ENCODE results near the gene CYREN.
A peak's percentile ranks its signal among the peaks of the same experiment; 100 is the strongest.
"Not testable (repeated sequence)": the region's sequence is repeated elsewhere in the genome, so short reads cannot be mapped to it uniquely, and the experiment has no call there.

Gene CYREN, protein sequence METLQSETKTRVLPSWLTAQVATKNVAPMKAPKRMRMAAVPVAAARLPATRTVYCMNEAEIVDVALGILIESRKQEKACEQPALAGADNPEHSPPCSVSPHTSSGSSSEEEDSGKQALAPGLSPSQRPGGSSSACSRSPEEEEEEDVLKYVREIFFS

DNA sequence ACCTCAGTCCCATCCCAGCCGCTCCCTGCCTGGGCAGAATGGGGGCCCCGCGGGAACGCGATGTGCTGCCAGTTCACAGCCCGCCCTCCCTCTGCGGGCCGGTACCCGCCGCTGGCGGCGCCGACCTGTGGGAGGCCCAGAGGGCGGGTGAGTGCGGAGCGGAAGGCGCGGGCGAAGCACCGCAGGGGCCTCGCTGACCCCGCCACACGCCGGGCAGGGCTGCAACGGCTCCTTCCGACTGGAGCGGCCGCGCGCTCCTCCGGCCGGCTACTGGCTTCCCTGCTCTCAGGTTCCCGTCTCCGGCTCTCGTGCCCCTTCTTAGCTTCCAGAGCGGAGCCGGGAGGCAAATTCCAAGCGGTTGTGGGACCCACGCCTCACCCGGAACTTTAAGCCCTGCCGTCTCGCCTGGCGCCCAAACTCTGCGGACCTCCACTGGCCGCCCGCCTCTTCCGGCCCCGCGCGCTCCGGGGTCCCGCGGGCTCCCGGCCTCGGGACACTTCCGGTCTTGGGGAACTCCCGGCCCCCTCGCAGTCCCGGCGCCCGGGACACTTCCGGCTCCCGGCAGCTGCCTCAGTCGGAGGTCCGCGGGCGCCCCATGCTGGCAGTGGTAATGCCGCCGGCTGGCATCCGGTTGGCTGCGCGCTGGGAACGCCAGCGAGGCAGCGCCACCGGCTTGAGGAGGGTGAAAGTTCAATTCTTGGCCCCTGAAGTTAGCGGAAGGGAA is at the start of gene CYREN:
Gene CYREN, minus strand, starts transcription at position 434 of the 724 bp plus-strand sequence. CDS start 1,785 bp downstream, outside the sequence.
- DNase-seq: peak; percentile 65

DNA sequence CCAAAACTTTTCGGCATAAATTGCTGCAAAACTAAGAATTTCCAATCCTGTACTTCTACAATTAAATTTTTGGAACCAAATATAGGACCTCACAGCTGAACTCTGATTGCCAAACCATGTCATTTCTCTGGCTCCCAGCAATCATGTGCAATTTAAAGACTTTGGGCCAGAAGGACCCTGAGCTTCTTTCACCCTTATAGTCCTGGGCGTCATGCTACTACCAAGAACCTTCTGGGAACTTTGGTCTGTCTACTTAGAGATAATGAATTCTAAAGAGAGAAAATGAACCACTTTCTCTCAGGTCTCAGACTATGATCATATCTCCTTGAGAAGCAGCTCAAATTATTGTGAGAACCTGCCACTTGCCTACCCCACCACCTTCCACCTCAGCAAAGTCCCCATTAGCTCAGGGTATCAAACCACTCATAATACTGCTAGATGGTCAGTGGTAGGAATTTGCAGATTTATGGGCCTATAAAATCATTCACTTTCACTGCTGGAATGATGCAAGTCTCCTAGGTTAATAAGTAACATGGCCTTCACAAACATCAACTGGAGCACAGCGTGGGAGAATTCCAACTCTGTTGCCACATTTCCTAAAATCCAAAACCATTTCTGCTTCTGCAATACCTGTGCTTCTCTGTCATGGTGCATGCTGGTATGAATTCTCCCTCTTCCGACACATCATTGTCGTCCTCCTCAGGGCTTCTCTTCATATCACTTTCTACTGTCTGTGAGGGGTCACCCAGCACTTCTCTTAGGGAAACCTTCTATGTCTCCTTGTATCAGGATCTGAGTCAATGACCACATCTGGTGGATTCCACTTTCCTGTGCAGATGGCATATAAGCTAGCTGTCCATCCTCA is 47.4 kb upstream of the CYREN start:
- no peak for DNase-seq

DNA sequence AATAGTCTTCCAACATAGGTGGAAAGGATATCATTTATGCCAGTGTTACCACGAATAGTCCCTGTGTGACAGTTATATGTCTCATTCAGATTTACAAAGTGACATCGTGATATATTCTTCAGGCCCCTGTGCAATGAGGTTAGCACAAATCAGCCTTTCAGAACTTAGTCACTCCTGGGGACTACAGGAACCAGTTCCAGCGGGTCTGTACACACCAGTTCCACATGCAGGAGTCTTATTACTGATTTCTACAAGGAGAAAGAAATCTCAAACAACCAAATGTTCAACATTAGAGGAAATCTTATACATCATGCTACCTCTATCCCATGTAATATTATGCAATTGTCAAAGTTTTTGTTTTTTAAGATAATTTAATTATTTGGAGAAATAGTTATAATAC is 45.2 kb upstream of the CYREN start:
- no peak for DNase-seq

DNA sequence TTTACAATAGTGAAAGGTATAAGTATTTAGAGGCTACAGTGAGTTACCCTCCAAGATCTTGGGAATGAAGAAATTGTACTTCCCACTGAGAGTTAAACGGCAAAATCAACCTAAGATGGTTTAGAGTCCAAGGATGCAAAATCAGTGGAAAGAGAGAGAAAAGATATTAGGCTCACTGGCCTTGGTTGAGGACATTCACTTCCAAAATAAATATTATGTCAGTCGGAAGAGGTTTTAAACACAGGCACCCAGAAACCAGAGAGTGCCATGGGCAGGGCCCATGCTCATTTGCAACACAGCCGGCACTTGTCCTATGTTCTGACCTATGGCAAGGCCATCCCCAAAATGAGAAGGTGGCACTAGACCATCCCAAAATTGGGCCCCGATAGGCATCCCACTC is 44.7 kb upstream of the CYREN start:
- DNase-seq: no peak

DNA sequence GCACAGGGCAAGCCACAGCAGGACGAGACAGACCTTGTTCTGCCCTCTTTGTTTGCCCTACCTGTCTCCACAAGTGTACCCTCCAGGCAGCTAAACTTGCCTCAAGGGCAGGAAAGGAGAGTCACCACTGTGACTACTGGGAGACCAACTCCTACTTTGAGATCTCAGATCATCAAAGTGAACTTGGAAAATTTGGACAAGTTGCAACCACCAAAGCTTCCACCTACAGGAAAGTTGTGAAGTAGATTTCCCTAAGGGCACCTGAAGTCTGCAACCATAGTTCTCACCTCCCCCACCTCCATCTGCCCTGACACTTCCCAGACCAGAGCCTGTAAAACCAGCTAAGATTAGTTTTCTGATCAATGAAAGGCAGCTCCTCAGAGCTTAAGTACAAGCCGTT is 43.3 kb upstream of the CYREN start:
- DNase-seq: no peak

DNA sequence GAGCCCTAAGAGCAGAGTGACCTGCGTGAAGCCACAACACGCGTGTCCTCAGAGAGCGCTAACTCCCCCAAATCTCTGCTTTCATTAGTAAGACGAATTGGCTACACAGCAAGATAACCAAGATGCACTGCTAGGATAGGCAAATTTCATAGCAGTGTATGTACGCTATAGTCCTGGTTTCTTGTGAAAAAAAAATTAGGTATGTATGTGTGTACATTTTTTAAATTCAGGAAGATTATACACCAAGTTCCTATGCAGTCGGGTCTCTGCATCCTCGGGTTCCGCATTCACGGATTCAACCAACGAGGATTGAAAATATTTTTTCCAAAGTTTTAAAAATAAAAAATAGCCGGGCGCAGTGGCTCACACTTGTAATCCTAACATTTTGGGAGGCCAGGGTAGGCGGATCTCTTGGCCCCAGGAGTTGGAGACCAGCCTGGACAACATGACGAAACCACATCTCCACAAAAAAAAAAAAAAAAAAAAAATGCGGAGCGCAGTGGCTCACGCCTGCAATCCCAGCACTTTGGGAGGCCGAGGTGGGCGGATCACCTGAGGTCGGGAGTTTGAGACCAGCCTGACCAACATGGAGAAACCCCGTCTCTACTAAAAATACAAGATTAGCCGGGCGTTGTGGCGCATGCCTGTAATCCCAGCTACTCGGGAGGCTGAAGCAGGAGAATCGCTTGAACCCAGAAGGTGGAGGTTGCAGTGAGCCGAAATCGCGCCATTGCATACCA is 41.6 kb upstream of the CYREN start:
- not testable (repeated sequence) for DNase-seq

DNA sequence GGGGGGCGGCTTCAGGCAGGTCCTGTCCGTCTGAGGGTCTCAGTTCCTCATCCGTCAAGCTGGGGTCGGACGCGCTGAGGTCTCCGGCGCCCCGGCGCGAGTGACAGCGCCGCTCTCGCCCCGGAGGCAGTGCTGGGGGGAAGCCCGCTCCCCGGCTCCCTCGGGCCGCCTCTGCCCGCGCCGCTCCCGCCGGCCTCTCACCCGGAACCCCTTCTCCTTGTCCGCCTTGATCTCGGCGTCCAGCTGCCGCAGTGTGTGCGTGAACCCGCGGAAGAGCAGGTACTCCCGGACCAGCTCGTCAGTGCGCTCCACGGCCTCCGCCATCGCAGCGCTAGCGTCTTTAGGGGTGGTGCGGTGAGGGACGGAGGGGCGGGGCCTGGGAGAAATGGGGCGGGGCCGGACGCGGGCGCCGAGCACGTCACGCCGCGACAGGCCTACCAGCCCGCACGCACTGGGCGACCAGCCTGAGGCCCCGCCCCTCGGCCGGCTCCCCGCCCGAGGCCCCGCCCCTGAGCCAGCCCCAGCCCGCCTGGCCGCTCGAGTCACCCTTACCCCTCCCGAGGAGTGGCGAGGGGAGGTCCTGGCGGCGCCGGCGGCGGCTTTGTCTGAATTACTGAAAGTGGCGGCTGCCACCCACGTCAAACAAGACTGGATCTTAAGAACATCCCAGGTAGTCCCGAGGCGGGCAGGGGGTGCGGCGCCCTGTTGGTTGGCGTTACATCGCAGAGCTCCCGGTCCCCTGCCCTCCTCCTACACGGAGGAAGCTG is 40.9 kb upstream of the CYREN start, which contains the start of gene WDR91:
Gene WDR91, minus strand, starts transcription at position 348 of the 767 bp plus-strand sequence. Its CDS starts 24 bp downstream, at position 324.
- DNase-seq: peak; percentile 59

DNA sequence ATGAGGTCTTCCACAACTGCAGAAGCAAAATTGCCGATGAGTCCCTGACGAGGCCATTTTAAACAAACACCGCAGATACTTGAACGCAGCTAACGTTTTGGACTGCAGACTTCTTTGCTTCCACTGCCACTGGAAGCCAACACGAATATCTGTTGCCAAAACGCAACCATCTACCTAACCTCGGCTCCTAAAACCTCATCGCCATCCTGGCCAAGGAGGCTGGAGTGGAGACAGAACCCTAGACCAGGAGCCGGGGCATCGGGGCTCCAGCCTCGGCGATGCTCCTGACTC is 40.3 kb upstream of the CYREN start:
- no peak for DNase-seq

DNA sequence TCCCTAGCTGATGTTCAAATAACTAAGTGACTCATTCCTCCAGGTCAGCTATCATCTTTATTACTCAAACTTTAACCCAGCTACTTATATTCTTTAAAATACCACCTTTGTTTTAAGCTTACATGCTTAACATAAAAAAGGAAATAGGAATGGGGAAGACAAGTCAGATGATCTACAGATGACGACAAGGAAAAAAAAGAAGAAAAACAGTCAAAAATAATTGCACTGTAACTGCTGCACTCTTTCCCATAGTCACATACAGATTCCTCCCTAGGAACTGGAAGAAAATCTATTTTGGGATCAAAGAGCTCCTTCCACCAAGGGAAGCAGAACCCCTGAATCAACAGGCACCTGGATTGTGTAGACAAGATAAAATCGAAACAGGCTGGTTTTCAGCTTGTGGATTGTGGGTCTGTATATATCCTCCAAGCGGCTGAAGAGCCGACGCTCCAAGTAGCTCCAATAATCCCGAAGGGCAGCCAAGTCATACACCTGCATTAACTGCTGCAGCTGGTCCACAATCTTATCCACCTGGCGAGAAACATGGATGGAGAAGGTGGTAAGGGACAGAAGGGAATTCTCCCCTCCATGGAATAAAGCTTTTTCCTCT is 38.8 kb upstream of the CYREN start:
- DNase-seq: no peak

DNA sequence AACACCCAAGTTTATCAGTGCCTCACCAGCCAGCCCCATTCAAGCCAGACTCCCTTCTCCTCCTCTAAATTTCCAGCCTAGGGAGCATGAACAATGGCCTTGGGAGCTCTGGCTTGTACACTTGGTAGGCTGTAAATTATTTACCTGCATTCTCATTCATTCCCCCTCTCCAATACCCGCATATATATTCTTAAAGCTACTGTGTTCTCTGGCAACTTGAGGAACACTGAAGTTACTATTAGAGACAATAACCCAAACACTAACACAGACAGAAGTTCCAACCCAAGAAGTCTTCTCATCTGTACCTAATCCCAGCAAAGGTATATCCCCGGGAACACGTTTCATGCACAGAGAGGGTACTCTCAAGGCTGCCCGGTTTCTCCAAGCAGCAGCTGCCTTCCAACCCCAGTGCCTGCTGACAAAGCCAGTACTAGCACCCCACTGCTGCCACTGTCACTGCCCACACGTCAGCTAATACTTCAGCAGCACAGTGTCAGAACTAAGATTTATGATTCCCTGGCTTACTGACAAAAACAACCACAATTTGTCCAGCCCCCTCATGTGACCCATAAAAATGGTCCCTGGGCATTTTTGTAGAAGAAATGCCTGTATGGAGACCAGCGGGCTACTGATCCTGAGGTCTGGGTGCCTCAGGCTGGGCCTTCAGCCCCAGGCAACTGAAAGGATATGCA is 37.7 kb upstream of the CYREN start:
- DNase-seq: no peak

DNA sequence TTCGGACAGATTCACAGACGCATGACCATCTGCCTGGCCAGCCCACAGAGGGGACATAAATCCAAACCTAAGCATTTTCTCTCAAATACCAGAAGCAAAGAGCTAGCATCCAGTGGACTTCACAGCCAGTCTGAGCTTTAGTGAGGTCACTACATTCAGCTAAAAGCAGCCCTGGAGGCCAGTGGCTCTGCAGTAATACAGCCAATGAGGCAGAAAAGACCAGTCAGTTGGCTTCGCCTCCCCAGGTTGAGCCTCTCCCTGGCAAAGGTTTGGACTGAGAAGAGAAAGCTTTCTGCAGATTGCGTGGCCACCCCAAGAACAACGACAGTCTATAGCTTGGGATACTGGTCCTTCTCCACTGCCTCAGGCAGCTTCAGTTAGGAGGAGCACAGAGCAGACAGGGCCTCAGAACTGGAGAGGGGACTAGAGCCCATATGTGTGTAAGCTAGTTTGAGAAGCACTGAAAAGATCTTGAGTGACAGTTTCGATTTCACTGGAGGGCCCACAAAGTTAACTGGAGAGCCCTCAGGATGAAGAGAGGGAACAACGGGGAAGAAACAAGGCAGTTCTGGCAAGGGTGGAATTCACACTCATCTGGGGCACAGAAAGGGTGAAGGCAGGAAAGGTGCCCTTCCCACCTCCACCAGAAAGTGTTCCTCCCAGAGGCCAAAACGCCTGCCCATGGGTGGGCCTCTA is 37.0 kb upstream of the CYREN start:
- no peak for DNase-seq

DNA sequence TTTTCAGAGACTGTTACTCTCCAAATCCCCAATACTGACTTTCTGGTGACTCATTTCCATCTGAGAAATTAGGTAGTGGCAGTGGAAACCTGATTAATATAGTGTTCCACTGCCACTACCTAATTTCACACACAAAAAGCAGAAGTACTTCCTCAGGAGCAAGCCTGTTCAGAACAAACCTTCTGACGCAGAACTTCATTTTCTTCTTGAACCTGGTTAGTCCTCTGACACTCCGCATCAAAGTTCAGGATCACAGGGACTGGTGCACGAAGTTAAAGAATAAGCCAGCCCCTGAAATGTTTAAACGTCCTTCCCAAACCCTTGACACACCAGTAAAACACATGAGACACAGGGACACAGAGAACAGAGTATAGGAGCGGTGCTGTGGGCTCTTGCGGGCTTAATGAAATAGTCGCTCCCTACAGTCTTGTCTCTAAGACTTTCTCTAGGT is 36.5 kb upstream of the CYREN start:
- DNase-seq: no peak

DNA sequence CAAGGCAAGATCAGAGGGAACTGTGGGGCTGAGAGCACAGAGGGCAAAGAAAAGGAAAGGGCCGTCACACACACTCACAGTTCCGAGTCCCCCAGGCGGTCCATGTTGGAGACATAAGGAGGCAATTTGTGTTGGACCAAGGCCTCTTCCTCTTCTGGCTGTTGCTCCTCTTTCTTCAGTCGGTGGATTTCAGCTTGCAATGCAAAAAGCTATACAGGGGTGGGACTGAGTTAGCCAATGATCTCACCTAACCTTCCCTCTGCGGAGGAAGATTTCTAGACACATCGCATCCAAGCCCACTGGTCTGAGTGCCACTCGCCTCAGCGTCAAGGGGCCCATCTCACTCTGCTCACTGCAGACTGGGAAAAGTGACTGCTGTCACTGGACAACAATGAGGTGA is 35.3 kb upstream of the CYREN start:
- no peak for DNase-seq

DNA sequence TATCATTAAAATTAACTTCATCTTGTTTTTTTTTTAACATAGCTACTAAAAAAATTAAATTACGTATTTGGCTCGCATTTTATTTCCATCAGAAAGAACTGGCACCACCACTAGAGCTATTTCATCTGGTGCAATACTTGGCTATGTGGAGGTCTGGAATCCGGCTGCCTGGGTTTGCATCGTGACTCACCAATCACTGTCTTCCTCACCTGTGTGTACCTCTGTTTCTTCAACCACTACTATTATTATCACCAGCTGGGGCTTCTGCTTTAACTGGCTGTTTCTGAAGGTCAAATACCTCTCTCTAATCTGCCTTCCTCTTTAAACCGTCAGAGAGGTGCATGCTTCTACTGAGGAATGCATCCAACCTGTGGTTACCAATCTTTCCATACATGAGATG is 34.4 kb upstream of the CYREN start:
- no peak for DNase-seq

DNA sequence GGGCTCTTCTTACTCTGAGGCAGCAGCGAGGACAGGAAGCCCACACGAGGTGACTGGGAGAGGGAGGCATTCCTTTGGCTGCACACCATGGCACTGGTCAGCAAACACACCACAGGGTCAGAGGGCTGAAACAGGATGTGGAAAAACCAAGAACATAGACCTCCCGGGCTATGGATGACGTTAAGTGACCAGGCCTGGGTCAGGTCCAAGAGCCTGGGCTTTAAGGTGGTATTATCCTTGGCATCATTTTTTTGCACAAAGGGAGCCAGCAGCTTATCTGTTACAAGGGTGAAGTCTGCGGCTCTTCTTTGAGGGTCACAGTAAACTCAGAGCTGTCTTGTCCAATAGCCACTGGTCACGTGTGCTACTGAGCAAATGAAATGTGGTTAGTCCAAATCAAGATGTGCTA is 33.8 kb upstream of the CYREN start:
- DNase-seq: no peak

DNA sequence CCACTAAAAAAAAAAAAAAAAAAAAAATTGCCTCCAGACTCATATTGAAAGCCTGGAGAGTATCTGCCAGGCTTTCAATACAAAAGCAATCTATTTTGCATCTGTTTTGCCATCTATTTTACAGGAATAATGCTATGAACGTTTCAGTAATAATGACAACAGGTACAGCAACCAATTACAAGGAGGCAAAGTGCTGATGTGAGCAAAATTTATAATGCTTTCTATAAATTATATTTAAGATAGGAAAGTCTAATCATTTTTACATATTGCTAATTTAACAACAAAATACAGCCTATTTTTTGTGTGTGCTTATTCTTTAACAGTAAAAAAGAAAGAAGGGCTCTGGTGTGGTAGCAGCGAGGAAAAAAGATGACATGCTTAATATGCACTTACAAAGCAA is 30.8 kb upstream of the CYREN start:
- no peak for DNase-seq

DNA sequence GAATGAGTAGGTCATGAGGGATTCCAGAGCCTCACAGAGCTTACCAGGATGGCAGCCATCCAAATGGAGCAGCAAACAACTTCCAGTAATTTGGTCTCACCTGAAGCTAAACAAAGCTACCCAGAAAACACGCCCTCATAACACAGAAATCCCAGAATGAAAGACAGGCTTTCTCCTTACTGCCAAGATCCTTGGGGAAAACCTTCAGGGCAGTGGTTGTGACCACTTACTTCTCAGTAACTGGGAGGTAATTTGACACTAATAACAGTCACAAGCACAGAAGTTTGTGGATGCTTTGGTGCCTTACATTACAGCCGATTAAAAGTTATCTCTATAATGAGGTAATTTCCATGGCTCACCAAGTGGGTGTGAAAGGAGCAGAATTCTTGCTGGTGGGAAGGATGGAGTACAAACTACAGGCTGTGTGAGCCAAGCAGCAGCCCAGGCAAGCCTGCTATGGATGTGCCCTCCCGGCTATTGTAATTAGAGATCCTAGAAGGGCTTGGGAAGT is 30.4 kb upstream of the CYREN start:
- no peak for DNase-seq

DNA sequence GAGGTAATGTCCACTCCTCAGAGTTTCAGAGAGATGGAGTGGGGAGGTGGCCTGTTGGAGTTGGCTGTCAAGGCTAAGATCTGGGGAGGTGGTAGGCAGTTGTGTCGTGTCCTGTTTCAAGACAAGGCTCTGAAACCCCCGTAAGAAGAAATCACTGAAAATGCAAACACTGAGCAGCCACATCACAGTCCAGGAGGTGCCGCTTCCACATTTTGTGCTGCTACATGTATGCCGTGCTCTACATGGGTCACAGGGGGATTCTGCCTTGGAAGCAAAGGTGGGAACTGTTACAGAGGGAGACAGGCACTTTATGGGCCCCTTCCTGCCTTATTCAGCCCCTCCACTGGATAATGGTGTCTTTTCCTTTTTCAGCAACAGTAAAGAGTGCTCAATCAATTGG is 28.9 kb upstream of the CYREN start:
- no peak for DNase-seq

DNA sequence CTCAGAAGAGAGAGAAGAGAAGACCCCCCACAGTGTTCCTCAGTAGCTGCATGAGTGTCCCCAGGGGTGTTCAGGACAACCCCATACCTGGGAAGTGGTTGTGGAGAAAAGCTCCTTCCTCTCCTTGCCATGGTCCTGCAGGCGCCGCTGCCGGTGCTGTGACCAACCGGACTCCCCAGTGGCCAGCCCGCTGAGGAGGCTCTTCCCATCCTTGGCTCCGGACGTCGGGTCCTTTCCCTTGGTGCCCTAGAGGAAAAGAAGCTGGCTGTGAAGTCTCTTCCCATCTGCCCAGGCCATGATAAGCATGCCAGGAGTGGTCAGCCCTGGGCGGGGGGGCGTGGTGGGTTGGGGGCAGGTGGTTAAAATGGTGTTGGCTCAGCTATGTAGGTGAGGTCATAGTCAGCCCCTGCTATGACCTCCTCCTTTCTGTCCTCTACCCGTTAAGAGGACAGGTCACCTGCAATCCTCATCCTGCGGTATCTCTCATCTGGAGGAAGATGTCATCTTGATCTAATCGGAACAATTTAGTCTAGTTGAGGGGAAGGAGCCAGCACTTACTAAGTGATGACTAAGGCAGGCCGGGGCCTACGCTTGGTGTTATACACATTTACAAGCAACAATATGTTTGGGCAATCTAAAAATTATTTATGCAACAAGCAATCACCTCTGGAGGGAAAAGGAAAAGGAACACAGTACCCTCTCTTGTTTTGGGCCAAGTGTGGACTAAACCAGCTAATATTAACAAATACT is 27.6 kb upstream of the CYREN start:
- no peak for DNase-seq

DNA sequence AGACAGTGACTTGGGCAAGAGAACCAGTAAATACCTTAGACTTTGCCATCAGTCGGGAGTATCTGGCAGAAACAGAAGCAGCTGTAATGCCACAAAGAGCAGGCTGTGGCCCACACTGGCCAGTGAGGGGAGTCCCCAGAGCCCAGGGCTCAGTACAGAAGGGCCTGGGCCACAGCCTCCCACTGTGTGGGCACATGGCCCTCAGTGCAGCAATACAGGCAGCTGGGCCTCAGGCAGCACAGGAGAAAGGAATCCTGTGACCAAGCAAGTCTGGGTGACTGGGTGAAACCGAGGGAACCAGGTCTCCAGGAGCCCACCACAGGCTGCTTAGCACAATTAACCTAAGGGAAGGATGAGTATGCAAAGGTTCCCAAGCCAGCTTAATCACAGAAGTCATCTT is 26.8 kb upstream of the CYREN start:
- no peak for DNase-seq

Measured in NCI-H510A treated with DMSO at 0.1 percent for 48 hours (cell line).